Glomerular visceral epithelial cell (primary cell): ENCODE data around the gene NLGN1.

Source experiments
- DNase-seq: peaks from one replicate; pipeline ENCODE4 v3.0.0-alpha.2; 2016; ENCODE audit errors: extremely low spot score

NLGN1 gene

DNA sequence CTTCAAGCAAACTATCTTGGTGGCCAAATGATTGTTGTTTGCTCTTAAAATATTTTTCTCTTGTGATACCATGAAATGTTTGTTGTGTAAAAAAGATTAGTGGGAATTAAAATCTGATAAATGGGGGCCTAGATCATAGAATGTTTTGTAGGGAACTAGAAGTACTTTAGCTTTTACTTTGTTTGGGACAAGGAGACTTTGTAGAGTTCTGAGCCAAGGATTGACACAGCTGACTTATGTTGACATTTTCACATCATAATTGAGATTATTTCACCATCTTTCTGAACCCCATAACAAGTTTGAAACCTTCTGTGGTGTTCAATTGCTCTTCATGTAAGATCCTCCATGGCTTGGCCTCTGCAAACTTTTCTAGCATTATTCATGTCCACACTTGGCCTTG lies 235.4 kb downstream of the NLGN1 start:
- no peak for DNase-seq

DNA sequence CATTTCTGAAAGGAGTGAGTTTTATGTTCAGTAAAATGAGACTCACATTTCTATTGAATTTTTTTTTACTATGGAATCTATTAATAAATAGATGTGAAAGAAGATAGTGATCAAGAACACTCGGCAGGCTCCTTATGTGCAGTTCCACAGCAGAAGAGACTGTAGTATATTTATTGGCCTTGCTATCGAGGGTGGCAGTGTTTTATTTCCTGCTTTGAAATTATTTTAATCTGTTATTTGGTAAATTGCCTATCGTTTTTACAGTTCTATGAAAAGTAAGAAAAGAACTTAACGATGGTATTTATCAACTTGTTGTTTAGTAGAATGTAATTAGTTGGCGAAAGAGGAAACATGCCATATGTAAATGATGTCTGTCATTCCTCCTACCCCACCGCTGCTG lies 238.3 kb downstream of the NLGN1 start:
- no peak for DNase-seq

DNA sequence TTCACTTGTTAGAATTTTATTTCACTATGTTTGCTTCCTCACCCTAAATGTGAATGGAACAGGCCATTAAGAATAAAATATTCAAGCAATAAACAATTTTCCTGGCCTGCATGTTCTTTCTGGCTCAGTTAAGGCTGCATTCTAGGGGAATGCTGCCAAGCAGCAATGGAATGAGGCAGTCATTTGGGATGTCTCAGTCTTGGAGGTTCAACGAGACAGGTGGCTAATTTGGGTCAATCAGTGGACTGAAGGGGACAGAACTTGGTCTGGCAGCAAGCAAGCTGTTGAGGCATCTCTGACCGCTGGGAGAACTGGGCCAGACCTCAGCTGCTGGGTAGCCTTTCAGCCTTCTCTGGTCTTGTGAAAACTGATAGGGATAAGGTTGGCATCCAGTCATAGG lies 241.6 kb downstream of the NLGN1 start:
- DNase-seq, result no peak

DNA sequence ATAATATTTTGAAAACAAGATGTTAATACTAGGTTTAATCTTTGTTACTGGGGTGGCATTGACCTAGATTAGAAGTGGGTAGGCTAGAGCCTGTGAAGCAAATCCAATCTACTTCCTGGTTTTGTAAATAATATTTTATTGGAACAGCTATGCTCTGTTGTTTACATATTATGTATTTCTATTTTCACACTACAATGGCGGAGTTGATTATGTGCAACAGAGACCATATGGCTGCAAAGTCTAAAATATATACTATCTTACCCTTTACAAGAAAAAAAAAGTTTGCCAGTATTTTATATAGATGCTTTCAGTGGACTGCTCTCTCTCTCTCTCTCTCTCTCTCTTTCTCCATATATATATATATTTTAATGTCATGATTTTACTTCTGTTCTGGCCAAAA lies 244.2 kb downstream of the NLGN1 start:
- no peak for DNase-seq

DNA sequence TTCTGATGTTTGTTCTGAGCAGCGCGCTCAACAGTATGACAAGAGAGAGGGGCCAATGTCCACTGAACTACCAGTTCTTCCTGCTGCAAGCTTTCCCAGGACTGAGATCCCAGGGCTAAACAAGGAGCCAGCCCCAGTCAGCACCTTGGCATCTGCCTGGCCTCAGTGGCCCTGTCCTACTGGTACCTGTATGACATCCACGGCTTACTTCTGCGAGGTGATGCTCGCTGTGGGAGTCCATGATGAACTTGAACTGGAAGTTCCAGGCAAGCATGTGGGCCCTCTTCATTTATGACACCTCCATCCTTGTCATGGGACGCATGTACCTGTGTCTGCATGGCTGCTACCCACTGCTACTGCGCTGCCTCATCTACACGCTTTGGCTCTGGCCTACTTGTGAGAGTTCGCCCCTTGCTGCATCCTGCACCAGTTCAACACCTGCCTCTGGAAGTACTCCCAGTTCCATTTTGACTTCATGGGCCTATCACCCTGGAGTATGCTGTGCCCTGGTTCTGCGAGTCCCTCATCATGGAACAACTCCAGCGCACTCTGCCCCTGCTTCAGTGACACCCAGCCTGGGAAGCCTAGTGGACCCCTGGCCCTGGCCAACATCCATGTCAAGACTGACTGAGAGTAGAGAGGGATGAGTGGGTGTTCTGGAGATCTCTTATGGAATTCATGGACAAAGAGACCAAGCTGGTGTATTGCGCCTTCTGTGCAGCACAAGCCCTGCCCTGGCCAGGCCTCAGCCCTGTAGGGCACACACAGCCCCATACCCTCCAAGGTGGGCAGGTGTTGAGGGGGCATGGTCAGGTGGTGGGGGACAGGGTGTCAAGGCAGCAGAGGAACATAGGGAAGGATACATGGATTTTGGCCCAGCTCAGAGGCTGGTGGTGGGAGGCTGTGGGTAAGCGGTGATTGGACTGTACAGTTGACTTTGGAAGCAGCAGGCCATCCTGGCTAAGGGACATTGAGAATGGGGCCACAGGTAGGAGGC lies 246.8 kb downstream of the NLGN1 start:
- DNase-seq, result no peak

DNA sequence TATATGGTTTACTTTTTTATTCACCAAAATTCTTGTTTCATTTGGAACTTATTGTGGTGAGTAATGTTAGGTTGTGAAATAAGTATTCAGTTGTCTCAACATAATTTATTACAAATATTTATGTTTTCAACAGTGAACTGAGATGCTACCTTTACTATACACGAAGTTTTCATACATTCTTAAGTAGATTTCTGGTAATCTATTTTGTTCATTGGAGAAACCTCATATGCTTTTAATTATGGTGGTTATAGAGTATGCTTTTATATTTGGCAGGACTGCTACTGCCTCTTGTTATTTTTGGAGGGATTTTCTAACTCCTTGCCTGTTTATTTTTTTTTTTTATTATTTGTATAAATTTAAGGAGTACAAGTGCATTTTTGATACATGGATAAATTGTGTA lies 253.1 kb downstream of the NLGN1 start:
- no peak for DNase-seq

DNA sequence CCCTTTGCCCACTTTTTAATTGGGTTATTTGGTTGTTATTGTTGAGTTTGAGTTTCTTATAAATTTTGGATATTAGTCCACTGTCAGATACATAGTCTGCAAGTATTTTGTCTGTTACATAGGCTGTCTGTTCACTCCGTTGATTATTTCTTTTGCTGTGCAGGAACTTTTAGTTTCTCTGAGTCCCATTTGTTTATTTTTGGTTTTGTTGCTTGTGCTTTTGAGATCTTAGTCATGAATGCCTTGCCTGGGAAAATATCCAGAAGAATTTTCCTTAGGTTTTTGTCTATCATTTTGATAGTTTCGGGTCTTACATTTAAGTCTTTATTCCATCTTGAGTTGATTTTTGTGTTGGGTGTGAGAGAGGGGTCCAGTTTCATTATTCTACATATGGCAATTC lies 254.5 kb downstream of the NLGN1 start:
- DNase-seq, result no peak

DNA sequence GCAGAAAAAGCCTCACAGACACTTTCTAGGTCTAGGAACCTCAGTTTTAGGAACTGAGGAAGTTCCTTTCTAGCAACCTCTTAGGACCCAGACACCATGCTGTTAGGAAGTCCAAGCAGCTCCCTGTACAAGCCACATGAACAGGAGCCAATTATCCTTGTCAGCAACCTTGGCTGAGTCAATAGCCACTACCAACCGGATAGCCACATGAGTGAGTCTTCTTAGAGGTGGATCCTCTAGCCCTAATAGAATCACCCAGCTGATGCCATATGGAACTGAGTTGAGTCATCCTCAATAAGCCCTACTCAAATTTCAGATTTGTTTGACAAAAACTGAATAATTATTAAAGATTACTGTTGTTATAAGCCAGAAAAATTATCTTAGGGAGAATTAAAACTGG lies 256.2 kb downstream of the NLGN1 start:
- no peak for DNase-seq

DNA sequence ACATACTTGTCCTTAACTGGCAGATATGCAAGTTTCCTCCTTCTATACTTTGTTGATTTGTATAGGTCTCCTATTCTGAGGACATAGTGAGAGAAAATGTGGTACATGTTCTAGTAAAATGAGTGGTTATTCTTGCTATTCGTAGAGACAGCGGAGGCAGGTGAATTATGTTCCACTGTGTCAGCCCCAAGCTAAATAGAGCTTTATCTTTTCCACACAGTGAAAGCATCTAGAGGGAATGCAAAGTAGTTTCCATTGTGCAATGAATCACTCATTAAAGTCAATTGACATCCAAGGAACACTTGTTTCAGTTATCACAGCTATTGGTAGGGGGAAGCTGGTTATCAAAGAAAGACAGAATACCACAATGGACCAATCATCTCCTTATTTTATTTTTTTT lies 262.4 kb downstream of the NLGN1 start:
- DNase-seq, result no peak

DNA sequence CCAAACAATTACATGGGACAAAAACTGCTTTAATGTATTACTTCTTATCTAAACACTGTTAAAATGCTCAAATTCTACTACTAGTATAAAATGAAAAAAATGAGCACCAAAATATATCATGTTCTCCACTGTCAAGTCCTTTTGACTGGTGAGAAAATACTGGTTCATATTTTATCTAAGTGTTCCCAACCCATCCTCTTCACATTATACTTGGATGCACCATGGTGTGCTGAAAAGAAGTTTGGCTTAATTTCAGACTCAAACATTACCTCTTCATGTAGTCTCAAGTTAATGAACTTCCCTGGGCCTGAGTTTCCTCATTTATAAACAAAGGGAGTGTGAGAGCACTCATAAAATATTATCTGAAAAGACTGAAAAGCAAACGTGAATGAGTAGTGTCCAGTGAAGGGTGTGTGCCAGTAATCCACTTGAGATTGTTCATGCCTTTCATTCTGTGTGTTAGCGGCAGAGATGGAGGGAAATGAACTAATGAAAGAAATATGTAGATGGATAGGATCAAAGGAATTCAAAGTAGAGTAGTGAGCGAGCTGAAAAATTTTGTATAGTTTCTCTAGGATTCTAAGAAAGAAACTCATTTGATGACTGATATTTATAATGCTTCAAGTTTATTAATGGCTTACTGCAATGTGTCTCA lies 263.2 kb downstream of the NLGN1 start:
- peak; percentile 30 for DNase-seq

DNA sequence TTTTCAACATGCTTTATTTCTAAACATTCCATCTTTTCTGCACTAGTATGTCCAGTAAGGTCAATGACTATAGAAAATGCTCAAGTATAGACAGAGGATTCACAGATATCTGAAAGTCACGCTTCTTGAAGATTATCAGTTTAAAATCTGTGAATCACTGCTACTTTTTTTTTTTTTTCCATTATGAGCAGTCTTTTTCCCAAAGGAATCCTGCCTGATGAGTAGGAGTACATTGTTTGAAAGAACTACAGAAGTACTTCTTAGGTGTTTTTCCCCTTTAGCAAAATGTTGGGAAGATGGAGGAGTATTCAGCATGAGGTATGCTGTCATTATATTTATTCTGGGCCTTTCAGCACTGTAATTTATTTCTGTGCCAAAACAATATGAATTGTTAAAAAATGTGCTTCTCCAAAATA lies 266.2 kb downstream of the NLGN1 start:
- no peak for DNase-seq

DNA sequence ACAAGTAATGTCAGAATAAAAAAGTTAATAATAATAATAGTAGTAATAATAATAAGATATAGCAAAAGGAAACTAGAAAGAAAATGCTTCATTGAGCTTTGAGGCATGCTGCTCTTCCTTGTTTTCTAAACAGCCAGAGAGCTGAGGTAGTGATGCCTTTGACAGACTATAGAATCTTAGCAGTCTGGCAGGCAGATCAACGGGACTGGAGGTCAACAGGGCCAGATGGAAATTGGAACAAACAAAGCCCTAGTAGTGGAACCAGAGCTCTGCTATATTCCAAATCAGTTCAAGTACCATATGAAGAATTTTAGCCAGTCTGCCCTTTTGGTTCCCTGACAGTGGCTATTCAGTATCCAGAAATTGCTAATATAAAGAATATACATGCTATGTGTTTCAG lies 278.6 kb downstream of the NLGN1 start:
- DNase-seq, result no peak

DNA sequence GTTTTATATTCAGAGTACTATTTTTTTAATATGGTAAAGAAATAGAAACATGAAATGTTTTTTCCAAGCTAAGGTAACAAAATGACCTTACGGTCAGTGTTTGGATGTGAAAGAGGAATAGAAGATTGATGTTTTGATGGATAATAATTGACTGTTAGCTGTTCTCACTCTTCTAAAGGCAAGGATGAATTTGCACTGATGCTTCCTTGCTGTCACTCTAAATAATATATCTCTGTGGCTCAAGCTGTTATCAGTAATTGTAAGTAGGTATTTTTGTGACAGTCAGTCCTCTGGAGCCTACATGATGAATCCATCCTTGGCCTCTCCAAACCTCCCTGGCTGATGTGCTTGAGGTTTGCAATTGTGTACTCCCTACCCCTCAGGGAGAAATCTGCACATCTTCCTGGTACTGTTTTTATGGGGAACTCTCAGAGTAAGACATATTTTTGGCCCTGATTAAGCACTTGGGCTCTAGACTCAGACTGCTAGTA lies 283.7 kb downstream of the NLGN1 start:
- no peak for DNase-seq

DNA sequence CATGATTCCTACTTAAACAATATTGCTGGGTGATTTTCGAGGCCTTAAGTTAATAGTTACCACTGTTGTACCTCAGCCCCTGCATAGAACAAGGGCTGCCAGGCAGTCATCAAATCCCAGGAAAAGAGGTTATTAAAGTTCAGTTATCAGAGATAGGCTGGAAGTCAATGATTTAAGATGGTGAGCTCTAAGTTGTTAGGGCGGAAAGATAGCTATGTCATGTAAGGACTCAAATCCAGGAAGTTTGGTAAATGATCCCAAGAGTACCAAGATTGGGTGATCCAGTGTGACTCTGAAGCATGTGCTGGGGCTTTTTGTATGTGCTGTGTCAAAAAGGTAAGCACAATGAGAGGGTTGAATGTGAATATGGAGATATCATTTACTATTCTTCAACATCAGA lies 287.9 kb downstream of the NLGN1 start:
- peak; percentile 12 for DNase-seq

DNA sequence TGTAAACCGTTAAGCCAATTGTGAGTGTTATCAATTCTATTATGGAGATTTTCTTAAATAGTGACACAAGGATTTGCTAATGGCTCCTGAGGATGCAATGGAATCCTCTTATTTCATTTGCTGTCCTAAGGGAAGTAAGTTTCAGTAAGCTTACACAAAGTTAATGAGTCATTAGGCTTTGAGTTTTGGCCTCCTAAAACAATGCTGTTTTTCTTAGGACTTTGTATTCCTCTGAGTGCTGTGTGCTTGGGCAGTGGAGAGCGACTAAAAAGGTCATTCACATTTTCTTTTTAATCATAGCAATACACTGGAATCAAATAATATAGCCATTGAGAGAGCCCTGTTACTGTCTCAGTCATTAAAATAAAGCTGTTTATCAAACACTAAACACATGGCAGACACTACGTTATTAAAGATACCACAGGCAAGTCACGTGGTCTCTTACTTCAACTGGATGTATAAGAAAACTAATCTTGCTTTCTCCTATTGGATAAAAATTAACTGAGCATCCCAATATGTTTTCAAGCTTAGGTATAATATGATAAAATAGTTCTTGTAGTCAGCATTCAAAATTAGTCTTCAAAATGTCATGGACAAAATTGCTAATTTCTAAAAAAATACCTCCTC lies 290.8 kb downstream of the NLGN1 start:
- no peak for DNase-seq

DNA sequence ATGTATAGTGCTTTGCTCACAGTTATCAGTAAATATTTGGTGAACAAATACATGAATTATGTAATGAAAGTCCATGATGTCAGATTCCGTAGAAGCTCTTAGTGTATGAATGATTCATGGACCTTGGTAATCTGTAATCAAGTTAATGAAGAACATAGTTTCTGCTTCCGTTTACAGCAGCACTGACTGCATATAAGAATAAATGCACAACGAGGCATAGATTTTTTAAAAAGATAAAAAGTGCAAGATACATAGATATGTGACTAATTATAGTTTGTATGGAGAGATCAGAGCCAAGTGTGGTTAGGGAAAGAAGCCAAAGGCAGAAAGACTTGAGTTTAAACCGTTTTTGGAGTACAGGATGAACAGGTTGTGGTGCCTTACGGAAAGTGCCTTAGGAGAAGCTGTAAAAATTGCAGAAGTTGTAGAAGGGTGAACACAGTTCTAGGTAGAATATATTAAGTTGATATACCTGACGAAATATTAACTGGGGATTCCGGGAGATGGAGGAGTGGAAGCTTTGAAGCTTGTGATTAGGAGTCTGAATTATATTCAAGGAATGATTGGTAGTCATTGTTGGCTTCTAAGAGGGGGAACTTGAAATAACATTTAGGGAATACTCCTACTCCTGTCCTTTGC lies 293.1 kb downstream of the NLGN1 start:
- DNase-seq, result peak; percentile 3

DNA sequence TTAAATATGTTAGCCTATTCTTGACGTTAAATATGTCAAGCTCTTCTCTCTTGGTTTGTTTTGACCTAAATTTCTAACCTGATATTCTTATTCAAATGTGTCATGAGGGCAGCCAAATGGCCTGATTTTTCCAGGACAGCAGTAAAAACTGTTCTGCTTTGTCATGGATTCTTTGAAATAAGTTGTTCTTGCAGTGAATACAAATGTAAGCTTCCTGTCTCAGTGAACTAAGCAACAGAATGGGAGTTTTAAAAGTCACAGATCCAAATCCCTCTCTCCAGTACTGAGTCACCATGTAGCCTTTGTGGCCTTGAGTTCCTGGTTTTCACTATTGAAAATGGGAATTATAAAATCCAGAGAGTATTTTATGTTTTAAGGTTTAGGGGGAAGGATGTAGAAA lies 301.8 kb downstream of the NLGN1 start:
- no peak for DNase-seq

DNA sequence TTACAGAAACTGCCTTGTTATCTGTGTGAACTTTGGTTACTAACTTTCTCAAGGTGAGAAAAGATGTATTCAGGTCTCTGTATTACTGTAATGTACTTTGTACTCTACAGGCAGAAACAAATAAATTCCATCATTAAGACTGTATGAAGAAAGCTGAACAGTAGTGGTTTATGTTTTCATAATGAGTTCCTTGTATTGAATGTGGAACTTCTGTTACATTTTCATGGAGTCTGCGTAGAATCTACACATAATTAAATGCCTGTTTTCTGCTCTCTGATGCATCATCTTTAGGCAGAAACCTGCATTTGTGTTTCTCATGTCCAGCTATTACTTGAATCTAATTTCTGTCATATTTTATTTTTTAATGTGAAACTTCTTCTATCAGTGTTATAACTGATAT lies 302.8 kb downstream of the NLGN1 start:
- no peak for DNase-seq

DNA sequence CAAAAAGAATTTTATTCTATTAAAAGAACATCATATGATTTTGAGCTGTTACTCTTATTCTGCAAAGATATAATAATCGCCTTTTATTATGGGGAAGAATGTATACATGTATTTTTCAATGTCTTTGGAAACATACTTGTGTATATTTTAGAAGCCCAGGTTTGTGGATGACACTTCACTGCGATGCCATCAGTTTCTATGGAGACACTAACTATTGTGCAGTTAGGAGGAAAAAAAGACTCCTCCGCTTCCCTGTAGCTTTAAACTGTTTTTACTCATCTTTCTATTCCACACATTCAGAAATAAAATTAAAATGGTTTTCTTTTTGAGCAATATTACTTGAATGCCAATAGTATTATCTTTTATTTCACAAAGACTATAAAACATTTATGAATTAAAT lies 305.0 kb downstream of the NLGN1 start:
- no peak for DNase-seq

DNA sequence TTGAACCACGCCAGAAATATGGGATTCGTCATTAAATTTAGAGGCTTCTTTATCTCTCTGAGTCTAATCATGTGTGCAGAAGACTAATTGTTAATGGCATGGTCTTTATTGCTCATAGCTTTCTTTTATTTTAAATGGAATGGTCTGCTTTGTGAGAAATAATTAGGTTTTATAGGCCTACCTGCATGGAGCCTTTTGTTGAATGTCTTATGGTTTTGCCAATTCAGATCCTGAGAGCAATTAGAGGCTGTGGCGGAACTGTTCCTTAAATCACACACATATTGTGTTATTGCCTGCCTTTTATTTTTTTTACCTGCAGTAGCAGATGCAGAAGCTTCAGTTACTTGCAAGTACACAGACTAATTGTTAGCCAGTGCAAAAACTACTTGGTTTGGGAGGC lies 306.2 kb downstream of the NLGN1 start:
- DNase-seq, result no peak

DNA sequence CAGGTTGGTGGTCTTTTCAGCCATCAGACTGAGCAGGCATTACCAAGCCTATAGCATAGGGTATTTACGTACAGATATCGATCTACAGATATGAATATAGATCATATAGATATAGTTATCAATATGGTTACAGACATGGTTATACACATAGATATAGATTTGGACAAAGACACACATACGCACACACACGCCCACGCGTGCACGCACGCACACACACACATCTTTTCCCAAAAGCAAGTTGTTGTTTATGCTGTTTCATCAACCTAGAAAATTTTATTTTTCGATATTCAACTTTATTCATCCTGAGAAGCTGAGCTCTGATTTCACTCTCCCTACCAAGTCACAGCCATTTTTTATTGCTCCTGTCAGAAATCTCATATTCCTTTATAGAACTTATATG lies 309.1 kb downstream of the NLGN1 start:
- no peak for DNase-seq

DNA sequence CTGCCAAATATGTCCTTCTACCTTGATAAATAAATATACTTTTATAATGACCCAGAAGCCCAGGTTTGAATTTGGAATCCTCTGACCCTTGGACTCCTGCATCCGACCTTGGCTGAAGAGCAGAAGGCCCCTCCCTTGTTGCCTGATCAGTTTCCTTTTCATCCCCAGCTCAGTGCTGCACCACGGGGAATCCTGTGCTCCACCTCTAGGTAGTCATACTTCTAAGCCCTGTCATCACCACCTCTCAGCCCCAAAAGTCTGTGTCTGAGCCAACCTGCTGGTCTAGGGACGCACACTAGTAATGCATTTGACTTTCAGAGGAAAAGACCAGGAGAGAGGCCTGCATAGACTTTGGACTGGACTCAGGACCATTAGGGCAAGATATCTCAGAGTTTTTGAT lies 310.6 kb downstream of the NLGN1 start:
- no peak for DNase-seq
